Endodermal cell (in vitro differentiated cells): Measurements from ENCODE around the gene GPLD1. TPM values are rescaled to one million over a fixed set of nuclear protein-coding genes. Genes with fewer than 3 reads are reported as not detected.

ENCODE experiments used
- DNase-seq: peaks from one replicate; pipeline ENCODE4 v3.0.0-alpha.2; 2017
- H3K27ac ChIP-seq: 2 replicates; pipeline ENCODE4 v1.5.1; 2013; ENCODE audit warnings: mild to moderate bottlenecking, low read depth, low read length, moderate library complexity
- H3K27me3 ChIP-seq: 2 replicates; pipeline ENCODE4 v1.6.1; 2013; ENCODE audit warnings: mild to moderate bottlenecking, low read length, moderate library complexity; ENCODE audit not compliant: insufficient read depth, control insufficient read depth, poor library complexity, severe bottlenecking
- H3K36me3 ChIP-seq: 2 replicates; pipeline ENCODE4 v1.7.0; 2013; ENCODE audit warnings: mild to moderate bottlenecking, low read length, moderate library complexity; ENCODE audit not compliant: control insufficient read depth, insufficient read depth
- H3K4me1 ChIP-seq: one replicate; pipeline ENCODE4 v1.7.0; 2013; ENCODE audit warnings: low read length; ENCODE audit not compliant: control insufficient read depth, insufficient read depth
- H3K4me3 ChIP-seq: 2 replicates; pipeline ENCODE4 v1.5.1; 2013; ENCODE audit warnings: mild to moderate bottlenecking, low read length, moderate library complexity
- H3K9ac ChIP-seq: 2 replicates; pipeline ENCODE4 v1.6.1; 2013; ENCODE audit warnings: mild to moderate bottlenecking, low read length, moderate library complexity; ENCODE audit not compliant: poor library complexity, severe bottlenecking; ENCODE audit errors: extremely low read depth
- H3K9me3 ChIP-seq: 2 replicates; pipeline ENCODE4 v1.6.1; 2013; ENCODE audit warnings: mild to moderate bottlenecking, low read length, moderate library complexity; ENCODE audit not compliant: control insufficient read depth
- H3K27ac Mint-ChIP-seq: 2 replicates; pipeline ENCODE4 v1.8.0; 2020; ENCODE audit warnings: mixed read lengths
- H3K27me3 Mint-ChIP-seq: 2 replicates; pipeline ENCODE4 v1.8.0; 2021; ENCODE audit warnings: mild to moderate bottlenecking, mixed read lengths; ENCODE audit not compliant: insufficient read depth
- H3K36me3 Mint-ChIP-seq: 2 replicates; pipeline ENCODE4 v1.8.0; 2020; ENCODE audit warnings: low read depth, mixed read lengths
- H3K4me1 Mint-ChIP-seq: 2 replicates; pipeline ENCODE4 v1.8.0; 2020; ENCODE audit warnings: mixed read lengths
- H3K4me3 Mint-ChIP-seq: 2 replicates; pipeline ENCODE4 v1.8.0; 2020; ENCODE audit warnings: mild to moderate bottlenecking, moderate library complexity, mixed read lengths
- H3K9me3 Mint-ChIP-seq: 2 replicates; pipeline ENCODE4 v1.8.0; 2020; ENCODE audit warnings: mild to moderate bottlenecking, mixed read lengths
- CTCF ChIP-seq: fragments of 200-600 bp; sonication (generic); conservative IDR thresholded peaks from 2 replicates; pipeline ENCODE4 v1.5.0; 2021; ENCODE audit warnings: antibody characterized with exemption, mild to moderate bottlenecking
- WGBS, 2 experiments: methylation state at CpG; one replicate each; pipeline versions ENCODE4 v1.1.5 to v1.1.7; 2013; ENCODE audit warnings: missing lambda C conversion rate in 2 of 2, mixed read lengths in 1 of 2; ENCODE audit not compliant: insufficient coverage in 1 of 2, insufficient read length in 1 of 2; 5-methylcytosine and 5-hydroxymethylcytosine counted together
- total RNA-seq, 2 donors: library from RNA; stranded (reverse); fragmentation: NEBNext Ultra II Directional in 1 of 2; extraction: Animal tissue kit (Norgen Biotek cat#: 25700) in 1 of 2; gene quantifications; 2 replicates in 1 of 2; 3 replicates in 1 of 2; pipeline ENCODE4 v1.2.1, GENCODE V29; 2021

Gene GPLD1
- total RNA-seq, 2 donors from 2014 or later = 5.3 to 7.5 TPM

GRCh38 chr6:24397631-24398030 lies 91.7 kb downstream of the GPLD1 start:
- no peak overlapping the region for H3K27ac Mint-ChIP-seq
- peaks cover 46% of the 10 kb centered on the region for H3K4me1 Mint-ChIP-seq
- WGBS, 2 experiments = 83 to 94% methylated on average over 1 of the region's 1 CpG
- no peak for DNase-seq
- peaks cover 37% of the 10 kb centered on the region for H3K9me3 Mint-ChIP-seq
- H3K9me3 ChIP-seq = peaks cover 37% of the 10 kb centered on the region
- H3K27ac ChIP-seq = no peak overlapping the region
- no peak for TF ChIP-seq CTCF
- H3K36me3 Mint-ChIP-seq = peaks cover 25% of the 10 kb centered on the region
- no peaks in the 10 kb centered on the region for H3K4me1 ChIP-seq
- no peaks in the 10 kb centered on the region for H3K27me3 ChIP-seq
- no peak overlapping the region for H3K4me3 Mint-ChIP-seq
- H3K4me3 ChIP-seq = peak overlapping the region; percentile 51
- no peaks in the 10 kb centered on the region for H3K36me3 ChIP-seq
- H3K27me3 Mint-ChIP-seq = no peaks in the 10 kb centered on the region
- H3K9ac ChIP-seq = no peak overlapping the region

- Histone ChIP-seq H3K9ac (no peak overlapping the region), H3K4me1 (no peaks in the 10 kb centered on the region), H3K4me3 (peak overlapping the region; percentile 51), H3K27me3 (no peaks in the 10 kb centered on the region), H3K27ac (no peak overlapping the region), H3K36me3 (no peaks in the 10 kb centered on the region), H3K9me3 (peaks cover 37% of the 10 kb centered on the region)
- no peaks in the 10 kb centered on the region for H3K27me3 Mint-ChIP-seq
- no peak overlapping the region for H3K27ac Mint-ChIP-seq
- peaks cover 38% of the 10 kb centered on the region for H3K4me1 Mint-ChIP-seq
- no peak overlapping the region for H3K4me3 Mint-ChIP-seq
- peaks cover 37% of the 10 kb centered on the region for H3K9me3 Mint-ChIP-seq
- DNase-seq = no peak
- no peak for TF ChIP-seq CTCF
- peaks cover 25% of the 10 kb centered on the region for H3K36me3 Mint-ChIP-seq
- WGBS, 2 experiments = 89% methylated on average over 1 of the region's 1 CpG; no CpG with 5 or more reads in 1 of the 2 experiments
Observed at GRCh38 chr6:24396824-24397223, 92.6 kb downstream of the GPLD1 start.

- Mint-ChIP-seq H3K27me3 (no peaks in the 10 kb centered on the region), H3K4me3 (no peak overlapping the region), H3K4me1 (peaks cover 28% of the 10 kb centered on the region), H3K9me3 (peaks cover 37% of the 10 kb centered on the region), H3K36me3 (peaks cover 25% of the 10 kb centered on the region), H3K27ac (no peak overlapping the region)
- TF ChIP-seq CTCF = no peak
- Histone ChIP-seq H3K36me3 (no peaks in the 10 kb centered on the region), H3K9ac (no peak overlapping the region), H3K9me3 (peaks cover 37% of the 10 kb centered on the region), H3K27ac (no peak overlapping the region), H3K4me3 (peak overlapping the region; percentile 39), H3K4me1 (no peaks in the 10 kb centered on the region), H3K27me3 (no peaks in the 10 kb centered on the region)
- DNase-seq = no peak
- 92 to 95% methylated on average over 3 to 4 of the region's 4 CpGs for WGBS, 2 experiments
Observed at GRCh38 chr6:24394780-24395437, 94.5 kb downstream of the GPLD1 start.
